Colon (tissue), 2 donors: ENCODE measurements around the gene RAB8A.
"Not testable (repeated sequence)": the region's sequence is repeated elsewhere in the genome, so short reads cannot be mapped to it uniquely, and the experiment has no call there.

ENCODE experiments used
- FAIRE-seq: peaks from 2 replicates; lab custom pipeline; 2012; peaks lifted over from hg19 to GRCh38; lab: Jason Lieb, UNC
- donor health status: control.
- donor health status: control.

RAB8A gene

DNA sequence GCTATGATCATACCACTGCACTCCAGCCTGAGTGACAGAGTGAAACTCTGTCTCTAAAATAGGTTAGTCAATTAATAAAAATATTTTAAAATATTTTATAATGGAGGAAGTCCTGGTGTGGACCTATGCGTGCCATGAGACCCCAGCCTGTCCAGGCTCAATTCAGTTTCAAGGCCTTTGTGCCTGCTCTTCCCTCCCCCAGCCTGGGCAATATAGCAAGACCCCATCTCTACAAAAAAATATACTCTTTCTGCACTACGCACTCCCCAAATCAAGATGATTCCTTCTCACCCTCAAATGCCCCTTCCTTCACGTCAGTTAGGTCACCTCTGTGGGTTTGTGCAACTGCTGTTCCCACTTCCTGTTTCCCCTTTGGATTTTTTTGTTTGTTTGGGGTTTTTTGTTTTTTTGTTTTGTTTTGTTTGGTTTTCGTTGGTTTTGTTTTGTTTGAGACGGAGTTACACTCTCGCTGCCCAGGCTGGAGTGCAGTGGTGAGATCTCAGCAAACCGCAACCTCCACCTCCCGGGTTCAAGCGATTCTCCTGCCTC lies 30.4 kb downstream of the RAB8A start:
- FAIRE-seq, result no peak

DNA sequence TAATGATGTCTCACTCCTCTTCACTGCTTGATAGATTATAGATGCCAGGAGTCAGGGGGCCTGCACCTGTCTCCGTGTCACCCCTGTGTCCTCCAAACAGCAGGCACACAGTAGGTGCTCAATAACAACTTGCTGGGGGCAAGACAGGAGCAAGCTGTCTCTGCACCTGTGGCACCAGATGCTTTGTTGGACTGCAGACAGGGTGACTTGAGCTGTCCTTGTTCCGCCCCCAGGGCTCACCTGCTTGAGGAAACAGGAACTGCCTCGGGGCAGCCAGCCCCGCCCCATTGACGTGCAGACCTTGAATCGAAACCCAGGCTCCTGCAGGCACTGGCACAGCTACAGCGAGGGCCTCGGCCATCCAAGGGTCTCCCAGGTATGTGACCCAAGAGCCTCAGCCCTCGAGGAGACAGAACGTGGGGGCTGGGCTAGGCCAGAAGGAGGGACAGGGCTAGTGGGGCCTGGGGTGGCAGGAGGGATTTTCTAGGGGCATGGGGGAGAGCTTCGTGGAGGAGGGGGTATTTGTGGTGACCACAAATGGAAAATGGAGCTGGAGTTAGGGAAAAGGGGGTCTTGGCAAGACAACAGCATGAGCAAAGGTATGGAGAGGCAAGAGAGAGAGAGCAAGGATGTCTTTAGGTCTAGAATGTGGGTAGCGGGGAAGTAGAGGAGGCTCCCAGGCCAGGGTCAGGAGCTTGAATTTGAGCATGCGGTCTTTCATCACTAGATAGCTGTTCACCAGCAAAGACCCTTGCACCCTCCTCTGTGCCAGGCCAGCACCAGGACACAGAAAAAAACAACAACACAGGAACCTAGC lies 31.9 kb downstream of the RAB8A start, which contains the start of gene HSH2D:
HSH2D (plus strand) TSS at position 287 of the 817 bp plus-strand sequence. CDS start 5,066 bp downstream, outside the sequence.
- no peak for FAIRE-seq

DNA sequence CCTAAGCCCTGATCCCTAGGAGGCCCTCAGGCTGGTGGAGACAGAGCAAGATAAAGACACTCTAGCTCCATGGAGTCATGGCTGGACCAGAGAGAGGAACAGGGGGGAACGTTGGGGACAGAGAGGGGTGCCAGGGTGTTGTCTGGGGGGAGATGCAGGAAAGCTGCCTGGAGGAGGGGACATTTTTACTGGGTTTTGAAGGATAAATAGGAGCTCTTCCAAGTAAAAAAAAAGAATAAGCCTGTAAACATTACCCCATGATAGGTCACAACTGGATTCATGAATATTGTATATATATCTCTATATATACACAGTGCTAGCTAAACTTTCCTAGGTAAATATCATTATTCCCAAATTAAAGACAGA lies 32.5 kb downstream of the RAB8A start:
- FAIRE-seq, result no peak

DNA sequence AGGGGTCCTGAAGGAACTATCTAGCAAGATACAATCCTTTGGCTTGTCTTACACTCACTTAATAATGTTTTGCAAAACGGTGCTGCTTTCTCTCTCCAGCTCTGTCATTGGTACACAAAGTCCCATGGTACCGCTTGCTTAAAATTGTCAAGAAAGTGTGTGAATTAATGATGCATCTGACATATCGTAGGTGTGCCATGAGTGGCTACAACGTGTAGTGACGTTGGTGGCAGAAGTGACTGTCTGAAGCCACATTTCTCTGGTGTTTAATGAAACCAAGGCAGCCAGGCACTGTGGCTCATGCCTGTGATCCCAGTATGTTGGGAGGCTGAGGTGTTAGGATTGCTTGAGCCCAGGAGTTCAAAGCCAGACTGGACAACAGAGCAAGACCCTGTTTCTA lies 34.4 kb downstream of the RAB8A start:
- no peak for FAIRE-seq

DNA sequence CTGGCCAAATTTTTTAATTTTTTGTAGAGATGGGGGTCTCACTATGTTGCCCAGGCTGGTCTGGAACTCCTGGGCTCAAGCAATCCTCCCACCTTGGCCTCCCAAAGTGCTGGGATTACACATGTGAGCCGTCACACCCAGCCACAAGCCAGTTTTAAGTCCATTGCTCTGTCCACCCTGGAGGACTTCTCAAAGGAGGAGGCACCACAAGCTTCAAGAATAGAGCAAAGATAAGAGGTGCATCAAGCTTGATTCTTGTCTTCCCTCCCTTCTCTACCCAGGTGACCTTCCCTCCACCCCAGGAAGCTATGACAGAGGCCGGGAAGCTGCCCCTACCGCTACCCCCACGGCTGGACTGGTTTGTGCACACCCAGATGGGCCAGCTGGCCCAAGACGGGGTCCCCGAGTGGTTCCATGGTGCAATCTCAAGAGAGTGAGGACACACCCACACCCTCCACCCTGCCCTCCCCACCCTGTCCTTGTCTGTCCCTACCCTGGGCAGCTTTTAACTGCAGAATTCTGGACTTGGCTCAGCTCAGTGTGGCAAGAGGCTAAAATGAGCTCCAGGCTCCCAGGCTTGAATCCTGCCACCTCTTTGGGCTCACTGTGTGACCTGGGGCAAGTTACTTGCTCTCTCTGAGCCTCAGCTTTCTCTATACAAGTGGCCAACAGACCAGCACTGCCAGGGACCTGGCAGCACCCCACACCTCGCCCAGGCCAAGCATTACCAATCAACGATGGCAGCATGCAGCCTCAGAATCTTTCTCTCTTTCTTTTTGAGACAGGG lies 36.9 kb downstream of the RAB8A start:
- FAIRE-seq, result no peak

DNA sequence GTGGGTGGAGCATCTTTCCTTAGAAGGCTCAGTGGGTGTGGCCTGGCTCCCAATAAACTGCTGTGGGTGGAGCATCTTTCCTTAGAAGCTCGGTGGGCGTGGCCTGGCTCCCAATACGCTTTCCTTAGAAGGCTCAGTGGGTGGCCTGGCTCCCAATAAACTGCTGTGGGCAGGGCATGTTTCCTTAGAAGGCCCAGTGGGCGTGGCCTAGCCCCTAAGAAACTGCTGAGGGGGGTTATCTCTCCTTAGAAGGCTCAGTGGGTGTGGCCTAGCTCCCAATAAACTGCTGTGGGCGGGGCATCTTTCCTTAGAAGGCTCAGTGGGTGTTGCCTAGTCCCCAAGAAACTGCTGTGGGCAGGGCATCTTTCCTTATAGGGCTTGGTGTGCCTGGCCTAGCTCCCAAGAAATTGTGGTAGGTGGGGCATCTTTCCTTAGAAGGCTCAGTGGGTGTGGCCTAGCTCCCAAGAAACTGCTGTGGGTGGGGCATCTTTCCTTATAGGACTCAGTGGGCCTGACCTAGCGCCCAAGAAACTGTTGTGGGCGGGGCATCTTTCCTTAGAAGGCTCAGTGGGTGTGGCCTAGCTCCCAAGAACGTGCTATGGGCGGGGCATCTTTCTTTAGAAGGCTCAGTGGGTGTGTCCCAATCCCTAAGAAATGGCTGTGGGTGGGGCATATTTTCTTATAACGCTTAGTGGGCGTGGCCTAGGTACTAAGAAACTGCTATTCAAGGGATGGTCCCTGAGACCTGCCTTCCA lies 42.1 kb downstream of the RAB8A start:
- FAIRE-seq, result no peak

DNA sequence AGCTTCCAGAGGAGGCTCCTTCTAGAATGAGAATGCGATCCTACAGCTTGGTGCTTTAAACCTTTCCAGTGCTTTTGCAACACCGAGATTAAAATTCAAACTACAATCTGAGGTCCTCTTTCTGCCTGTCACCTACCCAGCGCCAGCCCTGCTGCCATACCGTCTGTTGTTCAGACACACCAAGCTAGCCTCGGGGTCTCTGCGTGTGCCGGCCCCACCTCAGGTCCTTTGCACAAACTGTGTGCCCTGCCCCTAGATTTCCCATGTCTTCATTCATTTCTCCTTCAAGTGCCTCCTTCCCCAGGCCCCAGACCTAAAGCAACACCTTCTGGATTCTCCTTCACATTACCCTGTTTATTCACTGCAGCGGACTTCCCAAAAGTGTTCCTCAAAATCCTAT lies 42.9 kb downstream of the RAB8A start:
- FAIRE-seq, result no peak

DNA sequence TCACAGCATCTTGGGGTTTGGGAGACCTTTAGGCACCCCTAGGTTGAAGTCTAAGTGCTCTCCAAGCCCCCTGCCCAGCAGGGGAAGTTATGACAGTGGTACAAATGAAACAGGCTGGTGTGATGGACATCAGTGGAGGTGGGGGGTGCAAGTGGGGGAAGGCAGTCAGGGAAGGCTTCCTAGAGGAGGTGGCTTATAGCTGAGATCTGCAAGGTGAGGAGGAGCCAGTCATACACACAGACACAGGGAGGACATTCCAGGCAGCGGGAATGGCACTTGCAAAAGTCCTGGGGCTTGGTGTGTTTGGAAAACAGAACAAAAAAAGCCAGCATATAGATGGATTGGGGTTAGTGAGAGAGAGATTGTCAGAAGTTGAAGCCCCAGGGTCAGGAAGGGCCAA lies 43.4 kb downstream of the RAB8A start:
- FAIRE-seq, result no peak

DNA sequence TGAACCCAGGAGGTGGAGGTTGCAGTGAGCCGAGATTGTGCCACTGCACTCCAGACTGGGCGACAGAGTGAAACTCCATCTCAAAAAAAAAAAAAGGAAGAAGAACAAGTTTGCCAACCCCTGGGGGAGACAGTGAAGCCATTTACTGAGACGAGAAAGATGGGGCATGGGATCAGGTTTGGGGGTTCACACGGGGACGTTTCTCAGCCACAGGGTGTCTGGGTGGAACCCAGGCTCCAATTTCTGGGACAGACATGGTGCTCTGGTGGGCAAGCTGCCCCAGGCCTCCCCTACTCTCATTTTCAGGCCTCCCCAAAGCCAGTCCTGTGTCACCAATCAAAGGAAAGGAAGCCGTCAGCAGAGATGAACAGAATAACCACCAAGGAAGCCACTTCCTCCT lies 45.2 kb downstream of the RAB8A start:
- no peak for FAIRE-seq

DNA sequence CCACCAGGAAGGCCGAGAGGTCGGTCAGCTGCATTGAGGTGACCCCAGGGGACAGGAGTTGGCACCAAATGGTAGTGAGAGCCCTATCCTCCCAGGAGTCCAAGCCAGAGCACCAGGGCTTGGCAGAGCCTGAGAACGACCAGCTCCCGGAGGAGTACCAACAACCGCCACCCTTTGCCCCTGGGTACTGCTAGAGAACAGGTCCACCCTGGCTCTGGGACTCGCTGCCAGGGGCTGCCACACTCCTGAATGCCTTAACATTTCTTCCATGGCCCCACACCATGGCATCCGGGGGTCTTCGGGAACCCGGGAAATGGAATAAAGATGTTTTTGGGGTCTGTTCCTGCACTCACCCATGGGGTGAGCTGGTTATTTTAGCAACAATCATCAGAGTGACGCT lies 45.9 kb downstream of the RAB8A start:
- FAIRE-seq, result no peak

DNA sequence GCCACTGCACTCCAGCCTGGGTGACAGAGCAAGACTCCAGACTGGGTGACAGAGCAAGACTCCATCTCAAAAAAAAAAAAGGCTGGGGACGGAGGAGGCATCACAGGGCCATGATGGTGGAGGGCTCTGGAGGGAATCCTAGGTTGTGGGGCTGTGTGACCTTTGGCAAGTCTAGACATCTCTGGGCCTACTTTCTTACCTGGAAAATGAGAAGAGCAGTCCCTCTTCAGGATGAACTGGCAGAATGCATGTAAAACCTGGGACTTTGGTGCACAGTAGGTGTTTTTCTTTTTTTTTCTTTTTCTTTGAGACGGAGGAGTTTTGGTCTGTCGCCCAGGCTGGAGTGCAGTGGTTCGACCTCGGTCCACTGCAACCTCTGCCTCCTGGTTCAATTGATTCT lies 48.0 kb downstream of the RAB8A start:
- FAIRE-seq, result no peak

DNA sequence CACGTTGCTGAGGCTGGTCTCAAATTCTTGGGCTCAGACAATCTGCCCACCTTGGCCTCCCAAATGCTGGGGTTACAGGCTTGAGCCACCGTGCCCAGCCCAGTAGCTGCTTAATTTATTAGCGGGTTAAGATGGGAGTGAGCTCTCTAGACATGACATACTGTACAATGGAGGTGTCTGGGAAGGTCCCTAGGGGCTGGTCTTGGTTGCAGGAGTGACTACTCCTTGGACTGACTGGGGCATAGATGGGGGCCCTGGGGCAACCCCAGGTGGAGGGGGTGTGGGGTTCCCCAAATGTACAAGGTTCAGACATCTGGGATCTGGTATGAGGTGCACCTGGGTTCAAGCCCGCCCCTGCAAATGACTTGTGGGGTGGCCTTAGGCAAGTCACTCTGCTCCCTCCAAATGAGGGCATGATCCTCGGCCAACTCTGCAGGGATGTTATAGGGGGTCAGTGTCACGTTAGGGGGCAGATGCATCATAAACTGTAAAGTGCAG lies 48.8 kb downstream of the RAB8A start:
- no peak for FAIRE-seq

DNA sequence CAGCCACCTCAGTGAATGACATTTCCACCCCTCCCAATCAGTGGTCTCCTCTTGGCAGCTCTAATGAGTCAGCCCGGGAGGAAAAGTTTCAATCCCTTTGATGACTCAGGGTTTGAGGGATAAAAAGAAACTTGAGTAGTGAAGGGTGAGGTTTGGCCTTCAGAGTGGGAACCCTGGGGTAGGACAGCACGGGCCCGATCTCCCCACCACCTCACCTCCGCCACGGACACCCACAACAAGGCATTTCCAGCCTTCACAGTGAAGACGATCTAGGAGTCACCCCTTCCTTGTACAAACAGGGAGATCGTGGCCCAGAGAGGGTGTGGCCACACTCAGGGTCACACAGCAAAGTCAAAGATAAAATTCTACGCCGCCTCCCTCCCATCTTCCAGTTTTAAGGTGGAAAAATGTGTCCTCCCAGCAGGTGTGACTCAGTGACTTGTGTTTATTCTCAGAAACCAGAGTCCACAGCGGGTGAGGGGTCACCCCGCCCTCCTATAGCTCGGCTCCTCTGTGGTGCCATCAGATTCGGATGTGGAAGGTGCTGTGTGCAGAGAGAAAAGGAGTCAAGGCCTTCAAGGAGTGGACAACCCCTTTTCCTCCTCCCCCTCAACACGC lies 49.4 kb downstream of the RAB8A start:
- no peak for FAIRE-seq

DNA sequence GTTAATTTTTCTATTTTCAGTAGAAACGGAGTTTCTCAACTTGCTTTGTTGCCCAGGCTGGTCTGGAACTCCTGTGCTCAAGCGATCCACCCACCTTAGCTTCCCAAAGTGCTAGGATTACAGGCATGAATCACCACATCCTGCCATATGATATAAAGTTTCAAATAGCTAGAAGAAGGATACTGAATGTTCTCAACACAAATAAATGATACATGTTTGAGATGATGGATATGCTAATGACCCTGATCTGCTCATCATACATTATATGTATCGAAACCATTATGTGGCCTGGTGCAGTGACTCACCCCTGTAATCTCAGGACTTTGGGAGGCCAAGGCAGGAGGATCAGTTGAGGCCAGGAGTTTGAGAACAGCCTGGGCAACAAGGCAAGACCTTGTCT lies 50.2 kb downstream of the RAB8A start:
- no peak for FAIRE-seq

DNA sequence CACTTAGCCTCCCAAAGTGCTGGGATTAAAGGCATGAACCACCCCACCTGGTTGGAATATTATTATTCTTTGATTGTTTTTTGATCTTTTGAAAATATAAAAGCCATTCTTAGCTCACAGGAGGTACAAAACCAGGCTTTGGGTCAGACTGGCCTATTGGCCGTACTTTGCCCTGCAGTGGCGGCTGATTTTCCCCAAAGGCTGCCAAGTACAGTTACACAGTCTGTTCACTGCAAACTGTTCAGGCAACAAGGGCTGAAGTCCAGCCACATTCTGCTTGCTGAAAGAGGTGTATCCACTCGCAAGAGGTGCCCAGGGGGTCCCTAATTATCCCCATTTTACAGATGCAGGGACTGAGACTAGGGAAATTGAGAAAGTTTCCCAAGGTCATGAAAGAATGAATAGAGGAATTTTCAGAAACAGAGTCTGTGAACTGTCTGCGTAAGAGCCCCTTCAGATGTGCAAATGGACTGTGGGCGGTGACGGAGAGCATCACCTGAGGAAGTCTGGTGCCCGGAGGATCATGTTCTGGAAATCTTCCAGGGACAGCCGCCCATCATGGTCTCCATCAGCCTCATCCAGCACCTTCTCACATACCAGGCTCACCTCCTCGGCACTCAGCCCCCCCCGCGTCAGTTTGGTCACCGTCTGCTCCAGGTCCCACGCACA lies 52.7 kb downstream of the RAB8A start:
- no peak for FAIRE-seq

DNA sequence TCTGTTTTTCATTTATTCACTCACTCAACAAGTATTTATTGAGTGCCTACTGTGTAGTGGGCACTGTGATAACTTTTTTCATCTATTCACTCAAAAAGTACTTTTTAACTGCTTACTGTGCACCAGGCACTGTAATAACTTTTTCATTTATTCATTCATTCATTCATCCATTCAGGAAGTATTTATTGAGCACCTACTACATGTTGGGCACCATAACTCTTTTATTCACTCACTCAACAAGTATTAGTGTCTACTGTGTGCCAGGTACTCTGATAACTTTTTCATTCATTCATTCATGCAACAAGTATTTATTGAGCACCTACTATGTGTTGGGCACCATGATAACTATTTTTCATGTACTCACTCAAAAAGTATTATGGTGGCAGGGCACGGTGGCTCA lies 54.7 kb downstream of the RAB8A start:
- FAIRE-seq, result no peak

DNA sequence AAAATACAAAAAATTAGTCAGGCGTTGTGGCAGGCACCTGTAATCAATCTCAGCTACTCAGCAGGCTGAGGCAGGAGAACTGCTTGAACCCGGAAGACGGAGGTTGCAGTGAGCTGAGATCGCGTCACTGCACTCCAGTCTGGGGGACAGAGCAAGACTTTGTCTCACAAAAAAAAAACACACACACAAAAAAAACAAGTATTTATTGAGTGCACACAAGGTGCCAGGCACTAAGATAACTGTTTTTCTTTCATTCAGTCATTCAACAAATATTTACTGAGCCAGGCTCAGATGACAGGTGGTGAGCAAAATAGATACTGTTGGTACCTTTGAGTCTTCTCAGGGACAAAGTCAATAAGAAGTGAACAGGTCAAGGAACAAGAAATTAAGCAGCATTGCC lies 55.4 kb downstream of the RAB8A start:
- no peak for FAIRE-seq

DNA sequence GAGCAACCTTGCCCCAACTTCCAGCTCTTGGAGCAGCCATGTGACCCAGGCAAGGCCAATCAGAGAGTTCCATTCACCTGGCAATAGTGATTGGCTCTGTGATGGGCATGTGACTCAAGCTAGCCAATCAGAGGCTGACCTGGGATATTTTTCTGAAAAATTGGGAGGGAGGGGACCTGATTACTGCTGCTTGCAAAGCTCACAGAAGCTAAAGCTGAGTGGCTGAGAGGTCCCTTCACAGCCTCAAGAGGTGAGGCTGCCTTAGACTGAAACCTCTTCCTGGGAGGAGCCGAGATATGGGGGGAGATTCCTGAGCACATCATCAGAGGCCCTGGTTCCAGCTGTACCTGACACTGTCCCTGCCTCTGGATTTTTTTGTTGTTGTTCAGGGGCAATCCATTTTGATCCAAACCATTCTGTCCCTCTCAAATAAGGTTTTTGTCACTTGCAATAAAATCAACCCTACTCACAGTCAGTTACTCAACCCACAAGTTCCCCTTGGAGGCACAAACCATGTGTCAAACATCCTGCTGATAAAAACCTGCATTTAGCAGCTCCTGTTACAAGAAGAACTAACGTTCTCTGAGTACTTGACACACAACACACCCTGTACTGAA lies 56.9 kb downstream of the RAB8A start:
- no peak for FAIRE-seq

DNA sequence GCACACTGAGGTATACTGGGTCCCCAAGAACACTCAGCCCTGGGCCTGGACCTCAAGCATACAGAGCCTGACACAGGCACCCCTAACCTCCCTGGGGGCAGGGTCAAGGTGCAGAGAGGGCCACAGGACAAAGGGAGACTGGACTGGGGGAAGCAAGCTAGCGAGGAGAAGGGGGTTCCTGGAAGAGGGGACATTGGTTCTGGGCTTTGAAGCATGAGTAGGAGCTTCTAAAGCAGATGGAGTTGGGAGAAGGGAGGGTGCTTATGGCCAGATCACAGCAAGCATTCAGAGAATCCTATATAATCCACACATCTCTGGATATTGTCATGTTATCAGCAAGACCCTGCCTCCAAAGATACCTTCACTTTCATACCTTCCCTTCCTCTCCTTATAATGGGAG lies 58.4 kb downstream of the RAB8A start:
- no peak for FAIRE-seq

DNA sequence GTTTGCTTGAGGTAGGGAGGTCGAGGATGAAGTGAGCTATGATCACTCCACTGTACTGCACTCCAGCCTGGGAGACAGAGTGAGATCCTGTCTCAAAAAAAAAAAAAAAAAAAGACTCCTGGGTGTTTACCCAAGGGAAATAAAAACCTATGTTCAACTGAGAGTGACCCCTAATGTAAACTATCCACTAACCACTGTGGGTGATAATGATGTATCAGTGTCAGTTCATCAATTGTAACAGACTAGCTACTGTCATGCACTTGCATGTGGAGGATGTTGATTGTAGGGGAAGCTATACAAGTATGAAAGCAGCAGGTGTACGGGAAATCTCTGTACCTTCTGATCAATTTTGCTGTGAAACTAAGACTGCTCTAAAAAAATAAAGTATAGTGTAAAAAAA lies 64.3 kb downstream of the RAB8A start:
- no peak for FAIRE-seq

DNA sequence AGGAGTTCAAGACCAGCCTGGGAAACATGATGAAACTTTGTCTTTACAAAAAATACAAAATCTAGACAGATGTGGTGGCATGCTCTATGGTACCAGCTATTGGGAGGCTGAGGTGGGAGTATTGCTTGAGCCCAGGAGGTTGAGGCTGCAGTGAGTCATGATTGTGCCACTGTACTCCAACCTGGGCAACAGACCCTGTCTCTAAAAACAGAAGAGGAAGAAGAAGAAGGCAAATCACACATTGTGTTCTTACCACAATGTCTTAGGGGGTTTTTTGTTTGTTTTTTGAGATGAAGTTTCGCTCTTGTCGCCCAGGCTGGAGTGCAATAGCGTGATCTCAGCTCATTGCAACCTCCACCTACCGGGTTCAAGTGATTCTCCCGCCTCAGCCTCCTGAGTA lies 67.2 kb downstream of the RAB8A start:
- FAIRE-seq, result not testable (repeated sequence)
